Psoas muscle (tissue), 8 donors: Measurements from ENCODE around the gene AGO1. TPM values are rescaled to one million over a fixed set of nuclear protein-coding genes. Genes with fewer than 3 reads are reported as not detected.

Experiments
- ATAC-seq, 4 donors: fragments of 200-7000 bp; cut with Tn5 transposase; one replicate each; pipeline ENCODE4 v1.9.1; 2020; ENCODE audit warnings: moderate library complexity in 3 of 4, mild to moderate bottlenecking in 2 of 4
- DNase-seq, 2 donors: peaks; one replicate each; pipeline ENCODE4 v3.0.0-alpha.2; 2020
- H3K27ac ChIP-seq: fragments of 200-600 bp; one replicate; pipeline ENCODE4 v1.8.0; 2022
- H3K27me3 ChIP-seq, 3 donors: fragments of 200-600 bp in 1 of 3; one replicate each; pipeline versions ENCODE4 v1.6.1 to v1.8.0; 2013 to 2022; ENCODE audit warnings: low read length in 2 of 3, mild to moderate bottlenecking in 2 of 3, moderate library complexity in 1 of 3; ENCODE audit not compliant: insufficient read depth in 3 of 3
- H3K36me3 ChIP-seq, 2 donors: fragments of 200-600 bp in 1 of 2; one replicate each; pipeline versions ENCODE4 v1.6.1 to v1.8.0; 2013 to 2022; ENCODE audit warnings: low read depth in 1 of 2, mild to moderate bottlenecking in 1 of 2, moderate library complexity in 1 of 2; ENCODE audit not compliant: insufficient read depth in 1 of 2
- H3K4me1 ChIP-seq: fragments of 200-600 bp; one replicate; pipeline ENCODE4 v1.8.0; 2022
- H3K4me3 ChIP-seq: fragments of 200-600 bp; one replicate; pipeline ENCODE4 v1.8.0; 2022; ENCODE audit warnings: mild to moderate bottlenecking
- H3K9me3 ChIP-seq: fragments of 200-600 bp; one replicate; pipeline ENCODE4 v1.8.0; 2022
- CTCF ChIP-seq: fragments of 200-600 bp; IDR thresholded peaks from one replicate; pipeline ENCODE4 v1.8.0; 2022; ENCODE audit warnings: antibody characterized with exemption
- WGBS, 3 donors: extraction: QIAGEN DNeasy Blood & Tissue Kit; methylation state at CpG; one replicate each; pipeline versions ENCODE4 v1.1.6 to v1.1.7; 2013; 5-methylcytosine and 5-hydroxymethylcytosine counted together
- intact Hi-C, 2 donors: fragments of 100-400 bp; cut with DNase I; formaldehyde crosslinking; loops; one replicate each; pipeline versions ENCODE4 v1.11.0 to v1.14.2; 2022
- polyA plus RNA-seq, 3 donors: library from polyadenylated mRNA; stranded (reverse); fragments of 200-250 nt; gene quantifications; one replicate each; pipeline ENCODE4 v1.2.3, GENCODE V29; 2013
- total RNA-seq, 4 donors: library from RNA; stranded (reverse); fragmentation: NEBNext Ultra II Directional in 2 of 4; extraction: Animal tissue kit (Norgen Biotek cat#: 25700) in 2 of 4; gene quantifications; one replicate each; pipeline versions ENCODE4 v1.2.1 to v1.2.4, GENCODE V29; 2021 to 2023
- donor health status: healthy with polysubstance abuse.
- donor health status: DM: no; HTN: no; CAD: no; lungs with moderate emphysema.
- donor health status: Bipolar disorder and iron deficiency.
- donor health status: healthy.
- donor health status: DM: yes; HTN: yes; CAD: no.
- donor health status: DM: no; HTN: no; CAD: no.
- donor health status: DM: no; HTN: no; CAD: no.
- donor health status: DM: yes; HTN: yes; CAD: no.

The AGO1 gene
- total and polyA plus RNA-seq, 7 donors = 2.2 to 16.3 (median 9.8) TPM

GRCh38 chr1:35914717-35915116 is 31.7 kb downstream of the AGO1 start:
- TF ChIP-seq CTCF = no peak
- H3K36me3 ChIP-seq = peaks cover 22 to 100% of the 10 kb centered on the region in 2 donors
- DNase-seq (no peak), ATAC-seq (no peak)
- H3K4me1 ChIP-seq = no peaks in the 10 kb centered on the region
- intact Hi-C loops = no loop called here
- no peak overlapping the region for H3K4me3 ChIP-seq
- H3K27ac ChIP-seq = no peak overlapping the region
- WGBS, 3 donors = 90 to 96% (median 95%) methylated on average over 1 of the region's 1 CpG
- no peaks in the 10 kb centered on the region for H3K9me3 ChIP-seq
- no peaks in the 10 kb centered on the region for H3K27me3 ChIP-seq

DNA sequence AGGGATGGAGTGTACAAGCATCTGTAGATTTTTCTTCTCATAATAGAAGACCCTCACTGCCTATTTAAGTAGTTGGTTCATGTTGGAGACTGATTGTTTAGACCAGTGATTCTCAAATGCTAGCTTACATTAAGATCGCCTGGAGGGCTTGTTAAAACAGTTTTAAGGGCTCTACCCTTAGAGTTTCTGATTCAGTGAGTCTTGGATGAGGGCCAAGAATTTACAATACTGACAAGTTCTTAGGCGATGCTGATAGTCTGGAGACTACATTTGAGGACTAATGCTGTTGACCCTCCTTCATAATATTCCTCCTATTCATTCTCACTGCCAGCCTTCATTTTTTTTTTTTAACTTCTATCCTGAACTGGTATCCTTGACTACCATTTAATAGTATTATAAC is 32.7 kb downstream of the AGO1 start:
- Histone ChIP-seq H3K4me3 (no peak overlapping the region), H3K27ac (no peak overlapping the region), H3K9me3 (no peaks in the 10 kb centered on the region), H3K36me3 (peaks cover 22 to 100% of the 10 kb centered on the region in 2 donors), H3K4me1 (no peaks in the 10 kb centered on the region), H3K27me3 (no peaks in the 10 kb centered on the region)
- WGBS, 3 donors = 73 to 85% (median 80%) methylated on average over 2 of the region's 2 CpGs
- no peak for ATAC-seq
- no peak for DNase-seq
- intact Hi-C loops = no loop called here
- TF ChIP-seq CTCF = no peak

DNA sequence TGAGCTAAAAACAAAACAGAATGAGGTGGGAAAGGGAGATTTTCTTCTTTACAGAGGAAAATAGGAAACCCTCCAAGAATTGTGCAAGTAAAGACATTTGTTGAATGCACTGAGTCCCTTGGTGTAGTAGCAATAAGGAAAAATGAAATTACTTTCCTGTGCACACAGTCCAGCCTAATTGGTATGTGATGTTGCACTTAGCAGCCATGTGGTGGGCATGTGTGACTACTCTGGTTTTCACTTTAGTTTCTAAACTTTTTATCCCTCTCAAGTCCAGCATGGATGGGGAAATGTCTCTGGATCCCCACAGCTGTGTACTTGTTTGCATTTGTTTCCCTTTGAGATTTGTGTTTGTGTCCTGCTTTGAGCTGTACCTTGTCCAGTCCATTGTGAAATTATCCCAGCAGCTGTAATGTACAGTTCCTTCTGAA is 40.8 kb downstream of the AGO1 start:
- ATAC-seq (peak in 1 of 4 donors; percentile 47), DNase-seq (no peak)
- TF ChIP-seq CTCF = no peak
- peaks cover 4 to 33% of the 10 kb centered on the region in 2 donors for H3K36me3 ChIP-seq
- no peak overlapping the region for H3K27ac ChIP-seq
- no peaks in the 10 kb centered on the region for H3K4me1 ChIP-seq
- intact Hi-C loops = no loop called here
- no peaks in the 10 kb centered on the region for H3K9me3 ChIP-seq
- no peaks in the 10 kb centered on the region for H3K27me3 ChIP-seq
- no peak overlapping the region for H3K4me3 ChIP-seq

DNA sequence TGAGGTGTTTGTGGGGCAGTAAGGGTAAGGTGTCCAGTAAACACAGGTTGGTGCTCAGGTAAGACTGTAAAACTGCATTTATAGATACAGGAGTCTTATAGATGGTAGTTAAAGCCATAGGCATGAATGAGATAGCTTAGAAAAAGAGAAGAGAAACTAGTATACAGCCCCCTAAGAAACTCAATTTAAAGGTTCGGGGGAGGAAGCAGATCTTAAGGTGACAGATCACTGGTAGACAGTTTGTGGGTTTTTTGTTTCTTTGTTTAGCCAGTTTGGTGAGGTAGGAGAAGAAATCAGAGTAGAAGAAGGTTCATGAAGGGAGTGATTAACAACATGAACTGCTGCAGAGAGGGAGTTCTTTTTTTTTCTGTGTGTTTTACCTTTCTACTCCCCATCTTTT is 41.8 kb downstream of the AGO1 start:
- no peak for ATAC-seq
- TF ChIP-seq CTCF = no peak
- Histone ChIP-seq H3K4me3 (no peak overlapping the region), H3K27me3 (no peaks in the 10 kb centered on the region), H3K36me3 (peaks cover 0 to 23% of the 10 kb centered on the region in 2 donors), H3K27ac (no peak overlapping the region), H3K4me1 (peaks cover 5% of the 10 kb centered on the region), H3K9me3 (no peaks in the 10 kb centered on the region)
- WGBS, 3 donors = 81 to 92% (median 83%) methylated on average over 1 of the region's 1 CpG
- intact Hi-C loops = loop anchor here (5.0 kb wide), 2 partner anchors 38 to 43 kb away; partner anchors contain the start of gene AGO1 (in 1 of the 2)
- no peak for DNase-seq

- no peak for TF ChIP-seq CTCF
- 34 to 42% (median 40%) methylated on average over 4 of the region's 4 CpGs for WGBS, 3 donors
- H3K36me3 ChIP-seq = peaks cover 0 to 13% of the 10 kb centered on the region in 2 donors
- no peak for ATAC-seq
- intact Hi-C loops = loop anchor here (5.0 kb wide), 2 partner anchors 38 to 43 kb away; partner anchors contain the start of gene AGO1 (in 1 of the 2)
- no peak overlapping the region for H3K27ac ChIP-seq
- H3K4me1 ChIP-seq = peaks cover 7% of the 10 kb centered on the region
- DNase-seq = no peak
- no peak overlapping the region for H3K4me3 ChIP-seq
- no peaks in the 10 kb centered on the region for H3K27me3 ChIP-seq
- no peaks in the 10 kb centered on the region for H3K9me3 ChIP-seq
Observed at GRCh38 chr1:35925741-35926140, 42.7 kb downstream of the AGO1 start.
